GM12874 (cell line): ENCODE data around the gene KDM4B.

Experiments used
- CTCF ChIP-seq: IDR thresholded peaks from 2 replicates; pipeline ENCODE4 v1.5.1; 2011; ENCODE audit warnings: low read depth, mild to moderate bottlenecking, control low read depth, low read length, moderate library complexity; ENCODE audit not compliant: insufficient read depth

The KDM4B gene

GRCh38 chr19:5035105-5035761 lies 66.3 kb downstream of the KDM4B start:
- no peak for TF ChIP-seq CTCF

DNA sequence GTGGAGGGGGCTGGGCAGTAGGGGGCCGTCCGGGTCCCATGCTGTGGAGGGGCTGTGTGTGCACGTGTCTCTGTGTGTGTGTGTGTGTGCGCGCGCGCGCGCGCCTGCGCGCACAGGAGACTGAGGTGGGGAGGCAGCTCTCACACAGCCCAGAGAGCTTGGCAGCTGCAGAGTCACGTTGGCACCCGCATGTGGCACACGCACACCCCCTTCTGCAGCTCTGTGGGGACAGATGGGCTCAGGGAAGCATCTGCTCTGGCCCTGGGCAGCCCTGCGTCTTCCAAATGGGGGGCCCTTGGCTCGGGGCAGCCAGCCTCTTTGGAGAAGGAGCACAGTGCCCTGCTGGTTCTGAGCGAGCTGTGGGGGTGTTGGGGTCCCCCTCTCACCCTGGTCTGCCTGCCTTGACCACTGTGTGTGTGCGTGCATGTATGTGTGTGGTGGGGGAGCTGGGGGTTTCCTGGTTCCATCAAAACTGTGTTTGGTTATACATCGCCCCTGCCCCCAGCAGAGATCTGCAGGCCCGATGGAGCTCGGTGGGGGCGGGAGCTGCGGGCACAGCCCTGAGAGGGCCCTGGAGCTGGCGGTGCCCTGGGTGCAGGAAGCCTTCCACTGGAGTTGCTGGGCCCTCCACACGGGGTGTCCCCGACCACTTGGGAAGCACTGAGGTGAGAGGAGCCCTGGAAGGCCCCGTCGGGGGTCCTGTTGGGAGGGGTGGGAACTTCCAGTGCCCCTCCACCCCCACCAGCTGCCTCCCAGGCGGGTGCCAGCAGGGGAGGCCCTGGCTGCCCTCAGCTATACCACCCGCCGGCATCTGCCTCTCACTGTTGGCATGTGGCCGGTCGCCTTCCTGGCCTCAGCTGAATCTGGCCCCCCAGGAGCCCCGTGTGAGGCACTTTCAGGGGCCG lies 67.1 kb downstream of the KDM4B start:
- TF ChIP-seq CTCF: no peak

DNA sequence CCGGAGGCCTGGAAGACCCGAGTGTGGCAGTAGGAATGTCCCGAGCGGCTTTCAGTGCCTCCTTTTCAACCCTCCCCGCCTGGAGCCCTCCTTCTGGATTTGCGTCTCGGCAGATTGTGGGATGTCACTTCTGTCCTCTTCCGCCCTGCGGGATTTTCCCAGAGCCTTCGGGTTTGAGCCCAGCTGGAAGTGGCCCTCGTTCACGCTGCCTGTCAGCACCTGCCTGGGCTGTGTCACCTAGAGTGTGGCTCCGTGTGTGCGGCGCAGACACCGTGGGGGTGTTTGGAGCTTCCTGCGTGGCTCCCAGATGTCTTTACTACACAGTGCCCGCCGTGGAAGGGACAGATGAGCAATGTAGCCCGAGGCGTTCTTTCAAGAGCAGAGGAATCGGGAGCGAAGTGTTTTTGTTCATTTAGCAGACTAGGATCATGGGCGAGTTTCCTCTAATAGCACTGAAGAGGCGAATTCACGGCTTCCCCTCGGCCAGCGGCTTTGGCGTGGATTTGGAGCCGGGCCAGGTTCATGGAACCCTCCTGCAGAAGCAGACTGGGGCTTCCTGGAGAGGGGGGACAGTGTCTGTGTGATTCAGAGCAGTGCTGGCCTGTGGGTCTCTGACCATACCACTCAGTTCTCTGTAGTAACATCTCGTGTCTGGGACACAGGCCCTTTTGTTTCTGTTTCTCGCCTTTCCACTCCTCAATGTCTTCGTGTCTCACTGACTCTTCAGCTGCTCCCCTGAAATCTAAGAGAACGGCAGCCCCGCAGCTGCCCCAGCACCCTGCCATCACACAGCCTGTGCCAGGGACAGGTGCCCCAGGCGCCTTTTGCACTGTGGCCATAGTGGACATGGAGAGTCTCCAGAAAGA lies 68.0 kb downstream of the KDM4B start:
- TF ChIP-seq CTCF: no peak

GRCh38 chr19:5037936-5038335 lies 69.0 kb downstream of the KDM4B start:
- no peak for TF ChIP-seq CTCF

- TF ChIP-seq CTCF: peak; percentile 51
Observed at GRCh38 chr19:5038631-5039271, 69.8 kb downstream of the KDM4B start.

GRCh38 chr19:5039642-5040543 lies 71.0 kb downstream of the KDM4B start:
- no peak for TF ChIP-seq CTCF
